AG09309 (cell line): Measurements from ENCODE around the gene PTGER1.

Source experiments
- DNase-seq: peaks from one replicate; pipeline ENCODE4 v3.0.0-alpha.2; 2010; ENCODE audit warnings: low read depth
- H3K4me3 ChIP-seq: 2 replicates; pipeline ENCODE4 v1.5.1; 2011; ENCODE audit warnings: mild to moderate bottlenecking, low read depth, low read length, moderate library complexity; ENCODE audit not compliant: control insufficient read depth
- CTCF ChIP-seq: IDR thresholded peaks from 2 replicates; pipeline ENCODE4 v1.5.1; 2011; ENCODE audit warnings: mild to moderate bottlenecking, low read depth, low read length, inconsistent platforms; ENCODE audit not compliant: insufficient read depth, control insufficient read depth; ENCODE audit errors: missing control alignments

PTGER1 gene

GRCh38 chr19:14475251-14476073, at the start of gene PTGER1:
TSS of gene PTGER1 (minus strand) at chr19:14475354. CDS start at chr19:14474320, 1,034 bp downstream.
- peak; percentile 45 for TF ChIP-seq CTCF
- no peak within 1 kb of the TSS for H3K4me3 ChIP-seq
- no peak for DNase-seq

- no peak overlapping the region for H3K4me3 ChIP-seq
- no peak for TF ChIP-seq CTCF
- no peak for DNase-seq
These were observed 45.4 kb upstream of the PTGER1 start for GRCh38 chr19:14520543-14520942.

- no peak for DNase-seq
- no peak overlapping the region for H3K4me3 ChIP-seq
- no peak for TF ChIP-seq CTCF
These were observed 44.8 kb upstream of the PTGER1 start for GRCh38 chr19:14519860-14520407.

- TF ChIP-seq CTCF, result no peak
- no peak for DNase-seq
- no peak overlapping the region for H3K4me3 ChIP-seq
These were observed 44.2 kb upstream of the PTGER1 start for GRCh38 chr19:14519245-14519859.

GRCh38 chr19:14517840-14518505, 42.8 kb upstream of the PTGER1 start, which contains the start of gene DNAJB1:
TSS of gene DNAJB1 (minus strand) at chr19:14518397. CDS start at chr19:14518349, 48 bp downstream.
- TF ChIP-seq CTCF, result no peak
- no peak for DNase-seq

GRCh38 chr19:14517446-14517839, 42.3 kb upstream of the PTGER1 start:
- no peak for TF ChIP-seq CTCF
- no peak for DNase-seq

More at GRCh38 chr19:14517840-14518505, 42.8 kb upstream of the PTGER1 start, which contains the start of gene DNAJB1:
- peak within 1 kb of the TSS; percentile 92 for H3K4me3 ChIP-seq

More at GRCh38 chr19:14517446-14517839, 42.3 kb upstream of the PTGER1 start:
- peak overlapping the region; percentile 92 for H3K4me3 ChIP-seq
